Nephron progenitor cell (in vitro differentiated cells): ENCODE measurements around the gene PLA2G15.

Experiments used
- DNase-seq: peaks from one replicate; pipeline ENCODE4 v3.0.0; 2021
- H3K27ac Mint-ChIP-seq: 2 replicates; pipeline ENCODE4 v1.8.0; 2021; ENCODE audit warnings: mild to moderate bottlenecking, moderate library complexity, mixed read lengths
- H3K27me3 Mint-ChIP-seq: 2 replicates; pipeline ENCODE4 v1.8.0; 2021; ENCODE audit warnings: mild to moderate bottlenecking, low read depth, mixed read lengths; ENCODE audit not compliant: poor library complexity
- H3K36me3 Mint-ChIP-seq: 2 replicates; pipeline ENCODE4 v1.8.0; 2021; ENCODE audit warnings: low read depth, mixed read lengths
- H3K4me1 Mint-ChIP-seq: 2 replicates; pipeline ENCODE4 v1.8.0; 2021; ENCODE audit warnings: mixed read lengths
- H3K4me3 Mint-ChIP-seq: 2 replicates; pipeline ENCODE4 v1.8.0; 2021; ENCODE audit warnings: mild to moderate bottlenecking, moderate library complexity, mixed read lengths
- H3K9me3 Mint-ChIP-seq: 2 replicates; pipeline ENCODE4 v1.8.0; 2021; ENCODE audit warnings: mild to moderate bottlenecking, moderate library complexity, mixed read lengths
- TF ChIP-seq, protein P1 (sequence below): fragments of 200-600 bp; sonication (generic); IDR thresholded peaks from 2 replicates; pipeline ENCODE4 v1.5.0; 2021; ENCODE audit warnings: antibody characterized with exemption

The PLA2G15 gene

DNA sequence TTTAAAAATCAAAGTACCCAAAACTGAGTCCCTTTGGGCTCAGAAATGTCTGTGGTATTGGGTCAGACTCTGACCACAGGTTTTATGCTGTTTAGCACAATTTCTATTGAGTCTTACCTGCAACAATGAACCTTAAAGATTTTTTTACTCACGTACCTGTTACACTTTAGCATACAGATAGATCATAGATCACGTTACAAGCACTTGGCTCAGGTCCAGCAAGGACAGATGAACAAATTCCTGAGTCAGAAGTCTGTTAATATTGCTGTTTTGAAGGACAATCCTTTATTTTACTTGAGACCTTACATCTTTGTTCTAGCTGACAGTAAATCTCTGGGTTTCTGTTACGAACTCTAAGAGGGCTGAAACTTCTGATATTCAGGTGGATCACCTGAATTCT is 52.7 kb downstream of the PLA2G15 start:
- no peak for DNase-seq
- H3K27ac Mint-ChIP-seq = no peak overlapping the region
- no peaks in the 10 kb centered on the region for H3K4me1 Mint-ChIP-seq
- no peak overlapping the region for H3K4me3 Mint-ChIP-seq
- peaks cover 41% of the 10 kb centered on the region for H3K36me3 Mint-ChIP-seq
- no peaks in the 10 kb centered on the region for H3K27me3 Mint-ChIP-seq
- H3K9me3 Mint-ChIP-seq = no peaks in the 10 kb centered on the region
- TF ChIP-seq, protein P1, sequence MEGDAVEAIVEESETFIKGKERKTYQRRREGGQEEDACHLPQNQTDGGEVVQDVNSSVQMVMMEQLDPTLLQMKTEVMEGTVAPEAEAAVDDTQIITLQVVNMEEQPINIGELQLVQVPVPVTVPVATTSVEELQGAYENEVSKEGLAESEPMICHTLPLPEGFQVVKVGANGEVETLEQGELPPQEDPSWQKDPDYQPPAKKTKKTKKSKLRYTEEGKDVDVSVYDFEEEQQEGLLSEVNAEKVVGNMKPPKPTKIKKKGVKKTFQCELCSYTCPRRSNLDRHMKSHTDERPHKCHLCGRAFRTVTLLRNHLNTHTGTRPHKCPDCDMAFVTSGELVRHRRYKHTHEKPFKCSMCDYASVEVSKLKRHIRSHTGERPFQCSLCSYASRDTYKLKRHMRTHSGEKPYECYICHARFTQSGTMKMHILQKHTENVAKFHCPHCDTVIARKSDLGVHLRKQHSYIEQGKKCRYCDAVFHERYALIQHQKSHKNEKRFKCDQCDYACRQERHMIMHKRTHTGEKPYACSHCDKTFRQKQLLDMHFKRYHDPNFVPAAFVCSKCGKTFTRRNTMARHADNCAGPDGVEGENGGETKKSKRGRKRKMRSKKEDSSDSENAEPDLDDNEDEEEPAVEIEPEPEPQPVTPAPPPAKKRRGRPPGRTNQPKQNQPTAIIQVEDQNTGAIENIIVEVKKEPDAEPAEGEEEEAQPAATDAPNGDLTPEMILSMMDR = no peak

- H3K27ac Mint-ChIP-seq = no peak overlapping the region
- H3K4me3 Mint-ChIP-seq = no peak overlapping the region
- no peaks in the 10 kb centered on the region for H3K4me1 Mint-ChIP-seq
- TF ChIP-seq, protein P1 = no peak
- no peak for DNase-seq
- H3K36me3 Mint-ChIP-seq = peaks cover 43% of the 10 kb centered on the region
- no peaks in the 10 kb centered on the region for H3K27me3 Mint-ChIP-seq
- H3K9me3 Mint-ChIP-seq = no peaks in the 10 kb centered on the region
Observed at GRCh38 chr16:68298312-68298711, 53.1 kb downstream of the PLA2G15 start.

DNA sequence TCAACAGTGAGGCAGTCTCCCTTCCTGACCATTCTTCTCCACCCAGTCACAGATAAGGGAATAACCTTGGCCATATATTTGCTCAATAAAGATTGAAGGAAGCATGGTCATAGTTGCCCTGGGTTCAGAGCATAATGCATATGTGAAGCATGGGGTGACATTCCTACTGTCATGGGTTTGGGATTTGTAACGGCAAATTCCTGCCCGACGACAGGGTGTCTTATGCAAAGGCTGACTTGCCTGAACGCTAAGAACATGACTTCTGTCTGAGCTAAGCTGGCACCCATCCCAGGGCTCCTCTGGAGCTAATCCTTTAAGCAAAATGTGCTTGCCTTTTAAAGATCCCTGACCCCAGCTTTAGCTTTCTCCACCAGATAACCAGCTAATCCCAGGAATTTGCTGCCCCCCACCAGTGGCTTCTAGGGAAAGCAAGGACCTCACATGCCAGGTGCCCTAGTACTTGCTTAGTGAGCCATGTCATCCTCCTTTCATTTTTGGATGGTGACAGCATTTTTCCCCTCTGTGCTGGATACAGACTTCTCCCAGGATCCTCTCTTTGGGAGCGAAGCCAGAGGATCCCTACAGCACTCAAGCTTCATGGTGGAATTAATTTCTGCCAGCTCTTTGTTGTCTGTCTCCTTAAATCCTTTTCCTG is 53.9 kb downstream of the PLA2G15 start:
- no peaks in the 10 kb centered on the region for H3K9me3 Mint-ChIP-seq
- H3K4me3 Mint-ChIP-seq = no peak overlapping the region
- TF ChIP-seq, protein P1 = no peak
- H3K27ac Mint-ChIP-seq = no peak overlapping the region
- H3K36me3 Mint-ChIP-seq = peaks cover 50% of the 10 kb centered on the region
- no peak for DNase-seq
- no peaks in the 10 kb centered on the region for H3K4me1 Mint-ChIP-seq
- H3K27me3 Mint-ChIP-seq = no peaks in the 10 kb centered on the region

- TF ChIP-seq, protein P1 = no peak
- H3K27me3 Mint-ChIP-seq = no peaks in the 10 kb centered on the region
- DNase-seq = no peak
- H3K4me1 Mint-ChIP-seq = no peaks in the 10 kb centered on the region
- H3K27ac Mint-ChIP-seq = peak overlapping the region; percentile 46
- H3K4me3 Mint-ChIP-seq = no peak overlapping the region
- H3K9me3 Mint-ChIP-seq = no peaks in the 10 kb centered on the region
- H3K36me3 Mint-ChIP-seq = peaks cover 50% of the 10 kb centered on the region
Observed at GRCh38 chr16:68299571-68300453, 54.6 kb downstream of the PLA2G15 start.

DNA sequence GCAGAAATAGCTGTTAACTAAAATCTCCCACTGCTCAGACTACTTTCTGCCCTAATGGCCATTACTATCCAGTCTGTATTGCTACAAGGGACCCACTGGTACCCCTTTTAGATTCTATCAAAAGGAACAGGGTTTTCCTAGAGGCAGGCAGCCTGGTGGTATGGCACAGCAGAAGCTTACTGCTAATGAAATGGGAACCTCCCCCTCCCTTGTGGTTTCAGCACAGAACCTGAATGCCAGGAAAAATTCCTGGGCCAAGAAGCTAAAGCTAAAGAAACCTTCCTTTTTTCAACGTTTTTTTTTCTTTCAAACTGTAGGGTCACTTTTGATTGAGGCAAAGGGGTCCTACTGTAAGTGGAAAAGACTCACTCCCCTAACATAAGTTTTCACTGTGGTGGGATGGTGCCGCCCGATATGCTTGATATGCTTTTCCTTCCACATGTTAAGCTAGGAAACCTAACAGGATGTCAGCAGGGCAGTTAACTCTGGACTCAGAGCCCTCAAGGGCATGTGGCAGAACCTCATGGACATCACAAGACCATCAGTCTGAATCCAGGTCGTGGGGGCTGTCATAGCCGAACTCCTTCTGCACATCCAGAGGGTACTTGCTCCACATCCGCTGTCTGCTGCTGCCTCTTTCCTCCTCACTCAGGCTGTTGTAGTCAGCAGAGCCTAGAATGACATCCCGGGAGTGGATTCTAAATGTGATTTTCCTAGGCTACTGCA is 55.7 kb downstream of the PLA2G15 start:
- DNase-seq = no peak
- Mint-ChIP-seq H3K27ac (peak overlapping the region; percentile 52), H3K36me3 (peaks cover 60% of the 10 kb centered on the region), H3K4me3 (no peak overlapping the region), H3K4me1 (no peaks in the 10 kb centered on the region), H3K27me3 (no peaks in the 10 kb centered on the region), H3K9me3 (no peaks in the 10 kb centered on the region)
- TF ChIP-seq, protein P1 = no peak
